Upper lobe of left lung (tissue), 4 donors: Measurements from ENCODE around the gene PRAMEF9.
"Not testable (repeated sequence)": the region's sequence is repeated elsewhere in the genome, so short reads cannot be mapped to it uniquely, and the experiment has no call there.

Source experiments
- CTCF ChIP-seq, 6 experiments: fragments of 450-650 bp in 4 of 6; fragments of 200-600 bp in 2 of 6; sonication (generic) in 2 of 6; IDR thresholded peaks; one replicate each; pipeline ENCODE4 v1.5.1; 2016 to 2019; ENCODE audit warnings: antibody characterized with exemption in 6 of 6
- POLR2A ChIP-seq, 4 donors: fragments of 450-650 bp; IDR thresholded peaks; one replicate each; pipeline ENCODE4 v1.5.1; 2016 to 2017; ENCODE audit warnings: antibody characterized with exemption in 4 of 4, mild to moderate bottlenecking in 2 of 4
- POLR2AphosphoS5 ChIP-seq, 2 donors: sonication (generic); formaldehyde crosslinking; IDR thresholded peaks; one replicate each; pipeline ENCODE4 v1.5.1; 2017; ENCODE audit warnings: antibody characterized with exemption in 2 of 2

GRCh38 chr1:13208712-13209111 lies 37.1 kb downstream of the PRAMEF9 start:
- not testable (repeated sequence) for TF ChIP-seq CTCF, POLR2A, POLR2AphosphoS5 (IDR thresholded peaks at IDR 0.05)
